Vagina (tissue), 2 donors: ENCODE data around the gene SVIL. TPM values are rescaled to one million over a fixed set of nuclear protein-coding genes. Genes with fewer than 3 reads are reported as not detected.
A peak's percentile ranks its signal among the peaks of the same experiment; 100 is the strongest.
"Not testable (repeated sequence)": the region's sequence is repeated elsewhere in the genome, so short reads cannot be mapped to it uniquely, and the experiment has no call there.

ENCODE experiments used
- DNase-seq, 2 donors: peaks; one replicate each; pipeline ENCODE4 v3.0.0-alpha.2; 2017; ENCODE audit errors: extremely low spot score in 2 of 2
- H3K27ac ChIP-seq: fragments of 200-600 bp; sonication (generic); one replicate; pipeline ENCODE4 v1.5.1; 2019
- H3K27me3 ChIP-seq: fragments of 200-600 bp; sonication (generic); one replicate; pipeline ENCODE4 v1.5.1; 2019
- H3K36me3 ChIP-seq, 2 donors: fragments of 200-600 bp; sonication (generic); one replicate each; pipeline ENCODE4 v1.5.1; 2017 to 2019
- H3K4me1 ChIP-seq: fragments of 200-600 bp; sonication (generic); one replicate; pipeline ENCODE4 v1.5.1; 2019
- H3K4me3 ChIP-seq, 2 donors: fragments of 200-600 bp; sonication (generic); 1 replicate in 1 of 2; 2 replicates in 1 of 2; pipeline ENCODE4 v1.5.1; 2016 to 2019
- H3K9me3 ChIP-seq: fragments of 200-600 bp; sonication (generic); one replicate; pipeline ENCODE4 v1.5.1; 2019
- CTCF ChIP-seq, 3 experiments: fragments of 450-650 bp in 2 of 3; fragments of 200-600 bp in 1 of 3; sonication (generic) in 1 of 3; IDR thresholded peaks; one replicate each; pipeline ENCODE4 v1.5.1; 2017 to 2019; ENCODE audit warnings: antibody characterized with exemption in 3 of 3, mild to moderate bottlenecking in 2 of 3, moderate library complexity in 2 of 3
- POLR2A ChIP-seq, 2 donors: fragments of 450-650 bp; IDR thresholded peaks; one replicate each; pipeline ENCODE4 v1.6.1; 2017; ENCODE audit warnings: antibody characterized with exemption in 2 of 2, mild to moderate bottlenecking in 2 of 2, moderate library complexity in 2 of 2
- POLR2AphosphoS5 ChIP-seq, 2 donors: sonication (generic); formaldehyde crosslinking; IDR thresholded peaks; one replicate each; pipeline ENCODE4 v1.9.0; 2017; ENCODE audit warnings: antibody characterized with exemption in 2 of 2, mild to moderate bottlenecking in 2 of 2, low read depth in 1 of 2; ENCODE audit not compliant: insufficient read depth in 1 of 2
- intact Hi-C: fragments of 100-400 bp; cut with DNase I; formaldehyde crosslinking; loops from one replicate; pipeline ENCODE4 v1.15.1; 2023
- total RNA-seq: library from RNA; depleted of rRNA; stranded (reverse); fragments of >200 nt; gene quantifications from one replicate; pipeline ENCODE4 v1.2.3, GENCODE V29; 2016

Gene SVIL
- total RNA-seq, 1 donor from 2014 or later: 111 TPM

- H3K9me3 ChIP-seq: no peaks in the 10 kb centered on the region
- no peak for DNase-seq
These were observed 78.9 kb downstream of the SVIL start for GRCh38 chr10:29555746-29556481.

GRCh38 chr10:29555091-29555745 is 79.6 kb downstream of the SVIL start:
- peaks cover 4 to 32% of the 10 kb centered on the region in 2 donors for H3K36me3 ChIP-seq
- no peak for TF ChIP-seq CTCF (IDR thresholded peaks at IDR 0.05)
- no peak for TF ChIP-seq POLR2AphosphoS5 (IDR thresholded peaks at IDR 0.05; ENCODE audit: insufficient read depth in 1 of 2, low read depth in 1 of 2)
- no peak for TF ChIP-seq POLR2A (IDR thresholded peaks at IDR 0.05)
- peak overlapping the region; percentile 46 for H3K27ac ChIP-seq
- DNase-seq: no peak
- intact Hi-C loops: no loop called here
- no peak overlapping the region for H3K4me3 ChIP-seq
- no peaks in the 10 kb centered on the region for H3K9me3 ChIP-seq
- H3K4me1 ChIP-seq: peaks cover 29% of the 10 kb centered on the region
- no peaks in the 10 kb centered on the region for H3K27me3 ChIP-seq

More at GRCh38 chr10:29555746-29556481, 78.9 kb downstream of the SVIL start:
- no peaks in the 10 kb centered on the region for H3K27me3 ChIP-seq
- TF ChIP-seq POLR2AphosphoS5 (IDR thresholded peaks at IDR 0.05; ENCODE audit: insufficient read depth in 1 of 2, low read depth in 1 of 2) (no peak), POLR2A (IDR thresholded peaks at IDR 0.05) (no peak), CTCF (IDR thresholded peaks at IDR 0.05) (no peak)
- H3K4me3 ChIP-seq: no peak overlapping the region
- peak overlapping the region; percentile 46 for H3K27ac ChIP-seq
- intact Hi-C loops: no loop called here
- peaks cover 0 to 25% of the 10 kb centered on the region in 2 donors for H3K36me3 ChIP-seq
- H3K4me1 ChIP-seq: peaks cover 36% of the 10 kb centered on the region

- TF ChIP-seq POLR2A (IDR thresholded peaks at IDR 0.05): no peak
- TF ChIP-seq POLR2AphosphoS5 (IDR thresholded peaks at IDR 0.05; ENCODE audit: insufficient read depth in 1 of 2, low read depth in 1 of 2): peak in 1 of 2 donors; percentile 32
- peak in 1 of 3 experiments; percentile 12 for TF ChIP-seq CTCF (IDR thresholded peaks at IDR 0.05)
- Histone ChIP-seq H3K4me1 (peaks cover 26% of the 10 kb centered on the region), H3K9me3 (no peaks in the 10 kb centered on the region), H3K27me3 (no peaks in the 10 kb centered on the region), H3K27ac (peak overlapping the region; percentile 31), H3K36me3 (peaks cover 4 to 35% of the 10 kb centered on the region in 2 donors), H3K4me3 (no peak overlapping the region)
- DNase-seq: no peak
- intact Hi-C loops: no loop called here
These were observed 80.1 kb downstream of the SVIL start for GRCh38 chr10:29554660-29555059.

GRCh38 chr10:29553544-29554250 is 81.1 kb downstream of the SVIL start:
- Histone ChIP-seq H3K4me3 (no peak overlapping the region), H3K9me3 (no peaks in the 10 kb centered on the region), H3K27ac (peak overlapping the region; percentile 31), H3K27me3 (no peaks in the 10 kb centered on the region), H3K36me3 (peaks cover 4 to 35% of the 10 kb centered on the region in 2 donors), H3K4me1 (peaks cover 26% of the 10 kb centered on the region)
- intact Hi-C loops: no loop called here
- TF ChIP-seq POLR2AphosphoS5 (IDR thresholded peaks at IDR 0.05; ENCODE audit: insufficient read depth in 1 of 2, low read depth in 1 of 2): no peak
- TF ChIP-seq CTCF (IDR thresholded peaks at IDR 0.05): no peak
- TF ChIP-seq POLR2A (IDR thresholded peaks at IDR 0.05): no peak
- DNase-seq: no peak

- Histone ChIP-seq H3K4me1 (peaks cover 26% of the 10 kb centered on the region), H3K36me3 (peaks cover 4 to 35% of the 10 kb centered on the region in 2 donors)
- H3K27ac ChIP-seq, H3K4me3 ChIP-seq, intact Hi-C loops, H3K27me3 ChIP-seq, H3K9me3 ChIP-seq, DNase-seq: not testable (repeated sequence)
These were observed 81.7 kb downstream of the SVIL start for GRCh38 chr10:29553116-29553515.

GRCh38 chr10:29549493-29549892 is 85.3 kb downstream of the SVIL start:
- DNase-seq, intact Hi-C loops, H3K27ac ChIP-seq, H3K27me3 ChIP-seq, H3K9me3 ChIP-seq, H3K4me3 ChIP-seq: not testable (repeated sequence)
- H3K36me3 ChIP-seq: peaks cover 4 to 34% of the 10 kb centered on the region in 2 donors
- peaks cover 17% of the 10 kb centered on the region for H3K4me1 ChIP-seq
